ENCODE data around the gene CPA1.

The CPA1 gene

DNA sequence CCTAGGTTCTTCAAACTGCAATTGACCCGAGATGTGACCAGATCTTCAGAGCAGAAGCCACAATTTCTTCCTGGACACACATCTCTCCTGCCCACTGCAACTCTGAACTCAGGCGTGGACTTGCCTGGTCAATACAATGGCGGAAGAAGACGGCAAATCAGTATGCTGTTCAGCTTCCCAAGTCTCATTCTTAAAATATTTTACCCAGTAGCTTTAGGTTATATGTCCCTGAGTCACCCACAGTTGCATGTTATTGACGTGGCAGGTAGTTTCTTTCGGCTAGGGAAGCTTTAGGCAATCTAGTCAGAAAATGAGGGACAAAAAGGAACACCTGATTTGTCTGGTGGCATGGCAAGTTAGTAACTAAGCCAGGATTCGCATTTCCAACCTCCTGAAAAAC lies 38.0 kb downstream of the CPA1 start:
- Histone ChIP-seq H3K9me3 (ENCODE audit: control insufficient read depth in 2 of 2, low read length in 2 of 2) (no peaks in the 10 kb centered on the region), H3K4me3 (ENCODE audit: low read length in 2 of 2) (no peak overlapping the region), H3K27ac (ENCODE audit: low read length) (no peak overlapping the region), H3K9ac (ENCODE audit: low read length in 2 of 2) (no peak overlapping the region), H3K27me3 (ENCODE audit: control insufficient read depth in 1 of 2, insufficient read depth in 2 of 2, low read length in 2 of 2) (no peaks in the 10 kb centered on the region), H3K4me1 (ENCODE audit: control insufficient read depth, insufficient read depth, low read length) (no peaks in the 10 kb centered on the region), H3K36me3 (ENCODE audit: control insufficient read depth in 2 of 2, insufficient read depth in 2 of 2, low read length in 2 of 2) (no peaks in the 10 kb centered on the region)

DNA sequence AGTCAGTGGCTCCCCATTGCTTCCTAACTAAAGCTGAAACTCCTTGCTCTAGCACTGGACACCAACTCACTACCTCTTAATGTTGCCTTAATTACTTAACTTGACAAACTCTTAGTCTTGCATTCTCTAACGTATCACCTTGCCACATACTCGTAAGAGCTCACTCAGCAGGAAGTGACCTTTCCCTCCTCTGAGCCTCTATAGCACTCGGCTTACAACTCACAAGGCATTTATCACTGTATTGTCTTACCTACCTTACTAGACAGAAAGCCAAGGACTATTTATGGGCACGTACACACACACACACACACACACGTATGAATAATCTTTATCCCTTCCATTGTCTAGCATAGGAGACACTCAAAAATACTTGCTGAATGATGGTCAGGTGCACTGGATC lies 39.4 kb downstream of the CPA1 start:
- H3K9ac ChIP-seq (ENCODE audit: low read length in 2 of 2): no peak overlapping the region
- no peak overlapping the region for H3K27ac ChIP-seq (ENCODE audit: low read length)
- H3K4me3 ChIP-seq (ENCODE audit: low read length in 2 of 2): no peak overlapping the region
- no peaks in the 10 kb centered on the region for H3K9me3 ChIP-seq (ENCODE audit: control insufficient read depth in 2 of 2, low read length in 2 of 2)
- H3K36me3 ChIP-seq (ENCODE audit: control insufficient read depth in 2 of 2, insufficient read depth in 2 of 2, low read length in 2 of 2): no peaks in the 10 kb centered on the region
- no peaks in the 10 kb centered on the region for H3K4me1 ChIP-seq (ENCODE audit: control insufficient read depth, insufficient read depth, low read length)
- H3K27me3 ChIP-seq (ENCODE audit: control insufficient read depth in 1 of 2, insufficient read depth in 2 of 2, low read length in 2 of 2): no peaks in the 10 kb centered on the region

DNA sequence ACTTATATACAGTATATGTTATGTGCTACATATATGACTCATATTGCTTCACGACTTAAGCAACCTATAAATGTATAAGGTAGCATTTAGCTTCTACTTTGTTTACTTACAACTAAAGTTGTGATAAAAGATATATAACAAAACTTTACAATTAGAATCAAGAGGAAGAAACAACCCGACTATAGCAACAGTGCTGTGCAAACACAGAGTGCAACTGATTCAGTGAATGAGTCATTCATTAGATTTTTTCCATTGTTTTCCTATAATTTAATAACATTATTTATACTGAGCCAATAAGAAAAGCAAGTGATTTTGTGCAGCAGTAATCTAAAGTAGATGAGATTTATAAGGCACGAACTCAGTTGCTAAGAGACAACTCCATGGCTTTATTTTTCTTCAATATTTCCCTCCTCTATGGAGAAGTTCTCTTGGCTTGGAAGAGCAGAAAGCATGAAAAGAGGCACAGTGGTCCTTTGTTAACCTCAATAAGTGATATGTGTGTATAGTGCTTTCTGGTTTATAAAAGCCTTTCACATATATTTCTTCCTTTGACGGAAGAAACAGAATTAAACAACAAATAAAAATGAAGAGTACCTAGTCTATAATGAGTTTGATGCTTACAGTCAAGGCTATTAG lies 40.8 kb downstream of the CPA1 start:
- H3K9ac ChIP-seq (ENCODE audit: low read length in 2 of 2): no peak overlapping the region
- H3K4me3 ChIP-seq (ENCODE audit: low read length in 2 of 2): peak overlapping the region in 1 of 2 donors; percentile 1
- no peaks in the 10 kb centered on the region for H3K27me3 ChIP-seq (ENCODE audit: control insufficient read depth in 1 of 2, insufficient read depth in 2 of 2, low read length in 2 of 2)
- H3K4me1 ChIP-seq (ENCODE audit: control insufficient read depth, insufficient read depth, low read length): no peaks in the 10 kb centered on the region
- no peaks in the 10 kb centered on the region for H3K36me3 ChIP-seq (ENCODE audit: control insufficient read depth in 2 of 2, insufficient read depth in 2 of 2, low read length in 2 of 2)
- H3K9me3 ChIP-seq (ENCODE audit: control insufficient read depth in 2 of 2, low read length in 2 of 2): no peaks in the 10 kb centered on the region
- H3K27ac ChIP-seq (ENCODE audit: low read length): no peak overlapping the region

DNA sequence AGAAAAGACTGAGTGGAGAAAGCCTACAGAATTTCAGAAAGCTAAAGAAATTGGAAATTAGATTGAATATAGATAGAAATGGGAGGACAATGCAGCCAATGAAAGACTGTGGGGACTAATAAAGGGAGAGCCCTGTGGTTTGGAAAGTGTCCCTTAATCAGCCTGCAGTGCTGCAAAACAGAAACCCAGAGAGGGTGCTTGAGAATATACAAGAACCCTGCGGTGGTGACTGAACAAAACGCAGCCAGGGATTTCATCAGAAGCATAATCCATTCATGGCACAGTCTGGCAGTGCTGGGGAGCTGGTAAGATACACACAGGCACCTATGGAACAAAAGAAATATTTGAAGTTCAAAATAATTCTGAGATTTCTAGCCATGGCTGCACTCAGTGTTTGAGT lies 41.4 kb downstream of the CPA1 start:
- no peak overlapping the region for H3K4me3 ChIP-seq (ENCODE audit: low read length in 2 of 2)
- no peaks in the 10 kb centered on the region for H3K9me3 ChIP-seq (ENCODE audit: control insufficient read depth in 2 of 2, low read length in 2 of 2)
- H3K9ac ChIP-seq (ENCODE audit: low read length in 2 of 2): no peak overlapping the region
- H3K27ac ChIP-seq (ENCODE audit: low read length): no peak overlapping the region
- H3K27me3 ChIP-seq (ENCODE audit: control insufficient read depth in 1 of 2, insufficient read depth in 2 of 2, low read length in 2 of 2): no peaks in the 10 kb centered on the region
- H3K4me1 ChIP-seq (ENCODE audit: control insufficient read depth, insufficient read depth, low read length): no peaks in the 10 kb centered on the region
- H3K36me3 ChIP-seq (ENCODE audit: control insufficient read depth in 2 of 2, insufficient read depth in 2 of 2, low read length in 2 of 2): no peaks in the 10 kb centered on the region

DNA sequence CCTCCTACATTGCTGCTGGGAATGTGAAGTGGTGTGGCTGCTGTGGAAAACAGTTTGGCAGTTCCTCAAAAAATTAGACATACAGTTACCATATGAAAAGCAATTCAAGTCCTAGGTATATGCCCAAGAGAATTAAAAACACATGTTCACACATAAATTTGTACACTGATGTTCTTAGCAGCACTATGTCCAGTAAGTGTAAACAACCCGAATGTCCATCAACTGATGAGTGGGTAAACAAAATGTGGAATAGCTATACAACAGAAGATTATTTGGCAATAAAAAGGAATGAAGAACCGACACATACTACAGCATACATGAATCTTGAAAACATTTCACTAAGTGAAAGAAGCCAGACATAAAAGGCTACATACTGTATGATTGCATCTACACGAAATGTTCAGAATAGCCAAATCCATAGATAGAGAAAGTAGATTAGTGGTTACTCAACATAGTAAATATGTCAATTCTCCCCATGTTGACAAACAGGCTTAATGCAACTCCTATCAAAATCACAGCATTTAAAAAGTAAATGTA lies 43.3 kb downstream of the CPA1 start:
- no peaks in the 10 kb centered on the region for H3K27me3 ChIP-seq (ENCODE audit: control insufficient read depth in 1 of 2, insufficient read depth in 2 of 2, low read length in 2 of 2)
- no peak overlapping the region for H3K9ac ChIP-seq (ENCODE audit: low read length in 2 of 2)
- no peak overlapping the region for H3K27ac ChIP-seq (ENCODE audit: low read length)
- no peaks in the 10 kb centered on the region for H3K9me3 ChIP-seq (ENCODE audit: control insufficient read depth in 2 of 2, low read length in 2 of 2)
- H3K36me3 ChIP-seq (ENCODE audit: control insufficient read depth in 2 of 2, insufficient read depth in 2 of 2, low read length in 2 of 2): no peaks in the 10 kb centered on the region
- no peaks in the 10 kb centered on the region for H3K4me1 ChIP-seq (ENCODE audit: control insufficient read depth, insufficient read depth, low read length)
- H3K4me3 ChIP-seq (ENCODE audit: low read length in 2 of 2): no peak overlapping the region

DNA sequence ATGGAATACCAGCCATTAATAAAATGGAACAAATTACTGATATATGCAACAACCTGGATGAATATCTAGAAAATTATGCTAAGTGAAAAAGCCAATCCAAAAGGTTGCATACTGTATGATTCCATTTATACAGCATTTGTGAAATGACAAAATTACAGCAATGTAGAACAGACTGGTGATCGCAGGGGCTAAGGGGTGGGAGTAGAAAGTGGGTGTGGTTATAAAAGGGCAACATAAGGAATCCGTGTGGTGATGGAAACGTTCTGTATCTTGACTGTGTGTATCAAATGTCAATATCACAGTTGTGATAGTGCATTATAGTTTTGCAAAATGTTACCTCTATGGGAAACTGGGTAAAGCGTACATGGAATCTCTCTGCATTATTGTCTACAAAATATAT lies 45.5 kb downstream of the CPA1 start:
- Histone ChIP-seq H3K4me1 (ENCODE audit: control insufficient read depth, insufficient read depth, low read length) (peaks cover 4% of the 10 kb centered on the region), H3K27me3 (ENCODE audit: control insufficient read depth in 1 of 2, insufficient read depth in 2 of 2, low read length in 2 of 2) (no peaks in the 10 kb centered on the region), H3K4me3 (ENCODE audit: low read length in 2 of 2) (no peak overlapping the region), H3K9me3 (ENCODE audit: control insufficient read depth in 2 of 2, low read length in 2 of 2) (no peaks in the 10 kb centered on the region), H3K36me3 (ENCODE audit: control insufficient read depth in 2 of 2, insufficient read depth in 2 of 2, low read length in 2 of 2) (no peaks in the 10 kb centered on the region), H3K9ac (ENCODE audit: low read length in 2 of 2) (no peak overlapping the region), H3K27ac (ENCODE audit: low read length) (no peak overlapping the region)

DNA sequence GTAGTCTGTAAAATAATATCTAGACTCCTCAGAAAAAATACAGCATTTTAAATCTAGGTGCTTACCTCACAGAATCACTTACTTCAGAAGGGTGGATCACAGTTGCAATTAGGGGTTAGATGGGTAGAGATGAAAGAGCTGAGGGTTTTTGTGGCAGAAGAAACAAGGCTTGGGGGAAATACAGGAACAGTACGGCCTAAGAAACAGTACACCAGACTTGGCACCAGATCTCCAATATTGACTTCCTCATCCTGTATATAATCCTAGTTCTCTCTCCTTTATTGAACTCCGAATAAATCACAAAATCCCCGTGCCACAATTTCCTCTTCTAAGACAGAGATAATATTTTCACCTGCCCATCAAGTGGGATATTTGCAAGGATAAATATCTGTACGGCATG lies 46.3 kb downstream of the CPA1 start:
- Histone ChIP-seq H3K9ac (ENCODE audit: low read length in 2 of 2) (no peak overlapping the region), H3K4me3 (ENCODE audit: low read length in 2 of 2) (no peak overlapping the region), H3K4me1 (ENCODE audit: control insufficient read depth, insufficient read depth, low read length) (peaks cover 4% of the 10 kb centered on the region), H3K27me3 (ENCODE audit: control insufficient read depth in 1 of 2, insufficient read depth in 2 of 2, low read length in 2 of 2) (no peaks in the 10 kb centered on the region), H3K27ac (ENCODE audit: low read length) (no peak overlapping the region), H3K9me3 (ENCODE audit: control insufficient read depth in 2 of 2, low read length in 2 of 2) (no peaks in the 10 kb centered on the region), H3K36me3 (ENCODE audit: control insufficient read depth in 2 of 2, insufficient read depth in 2 of 2, low read length in 2 of 2) (no peaks in the 10 kb centered on the region)

DNA sequence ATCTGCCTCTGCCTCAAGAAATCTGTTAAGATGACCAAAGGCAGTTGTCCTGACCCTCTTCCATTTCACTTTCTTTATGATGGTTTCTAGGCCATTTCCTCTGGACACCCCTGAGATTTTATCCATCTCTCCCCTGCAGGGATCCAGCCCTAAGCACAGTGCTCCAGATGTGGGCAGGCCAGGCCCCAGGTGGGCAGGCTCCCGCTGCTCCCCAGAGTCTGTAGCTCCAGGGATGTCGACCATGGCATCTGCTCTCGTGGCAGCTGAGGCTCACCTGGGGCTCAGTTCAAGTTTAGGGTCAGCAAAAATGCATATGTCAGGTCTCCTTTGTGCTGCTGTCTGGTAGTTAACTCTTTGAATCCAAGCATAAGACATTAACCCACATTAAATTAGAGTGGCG lies 48.7 kb downstream of the CPA1 start:
- Histone ChIP-seq H3K4me3 (ENCODE audit: low read length in 2 of 2) (no peak overlapping the region), H3K9me3 (ENCODE audit: control insufficient read depth in 2 of 2, low read length in 2 of 2) (no peaks in the 10 kb centered on the region), H3K4me1 (ENCODE audit: control insufficient read depth, insufficient read depth, low read length) (peaks cover 6% of the 10 kb centered on the region), H3K27me3 (ENCODE audit: control insufficient read depth in 1 of 2, insufficient read depth in 2 of 2, low read length in 2 of 2) (no peaks in the 10 kb centered on the region), H3K27ac (ENCODE audit: low read length) (no peak overlapping the region), H3K36me3 (ENCODE audit: control insufficient read depth in 2 of 2, insufficient read depth in 2 of 2, low read length in 2 of 2) (no peaks in the 10 kb centered on the region), H3K9ac (ENCODE audit: low read length in 2 of 2) (no peak overlapping the region)

DNA sequence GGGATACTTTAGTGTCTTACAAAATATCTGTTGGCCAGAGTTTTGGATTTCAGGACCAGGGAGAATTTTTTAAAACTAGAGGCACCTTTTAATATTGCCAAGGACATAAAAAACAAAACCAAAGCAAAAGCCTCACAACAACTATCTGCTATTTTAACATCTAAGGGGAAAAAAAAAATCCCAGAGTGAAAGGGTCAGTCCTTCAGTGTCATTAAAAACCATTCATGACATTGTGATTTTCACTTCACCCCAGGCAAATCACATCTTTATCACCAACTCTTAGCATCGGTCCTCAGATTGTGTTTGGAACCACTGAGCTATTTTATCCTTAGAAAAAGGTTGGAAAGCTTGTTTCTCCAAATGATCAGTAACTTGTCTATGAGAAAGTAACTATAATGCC lies 49.8 kb downstream of the CPA1 start:
- no peak overlapping the region for H3K4me3 ChIP-seq (ENCODE audit: low read length in 2 of 2)
- peaks cover 6% of the 10 kb centered on the region for H3K4me1 ChIP-seq (ENCODE audit: control insufficient read depth, insufficient read depth, low read length)
- no peak overlapping the region for H3K9ac ChIP-seq (ENCODE audit: low read length in 2 of 2)
- H3K36me3 ChIP-seq (ENCODE audit: control insufficient read depth in 2 of 2, insufficient read depth in 2 of 2, low read length in 2 of 2): no peaks in the 10 kb centered on the region
- H3K27me3 ChIP-seq (ENCODE audit: control insufficient read depth in 1 of 2, insufficient read depth in 2 of 2, low read length in 2 of 2): no peaks in the 10 kb centered on the region
- no peaks in the 10 kb centered on the region for H3K9me3 ChIP-seq (ENCODE audit: control insufficient read depth in 2 of 2, low read length in 2 of 2)
- H3K27ac ChIP-seq (ENCODE audit: low read length): no peak overlapping the region

DNA sequence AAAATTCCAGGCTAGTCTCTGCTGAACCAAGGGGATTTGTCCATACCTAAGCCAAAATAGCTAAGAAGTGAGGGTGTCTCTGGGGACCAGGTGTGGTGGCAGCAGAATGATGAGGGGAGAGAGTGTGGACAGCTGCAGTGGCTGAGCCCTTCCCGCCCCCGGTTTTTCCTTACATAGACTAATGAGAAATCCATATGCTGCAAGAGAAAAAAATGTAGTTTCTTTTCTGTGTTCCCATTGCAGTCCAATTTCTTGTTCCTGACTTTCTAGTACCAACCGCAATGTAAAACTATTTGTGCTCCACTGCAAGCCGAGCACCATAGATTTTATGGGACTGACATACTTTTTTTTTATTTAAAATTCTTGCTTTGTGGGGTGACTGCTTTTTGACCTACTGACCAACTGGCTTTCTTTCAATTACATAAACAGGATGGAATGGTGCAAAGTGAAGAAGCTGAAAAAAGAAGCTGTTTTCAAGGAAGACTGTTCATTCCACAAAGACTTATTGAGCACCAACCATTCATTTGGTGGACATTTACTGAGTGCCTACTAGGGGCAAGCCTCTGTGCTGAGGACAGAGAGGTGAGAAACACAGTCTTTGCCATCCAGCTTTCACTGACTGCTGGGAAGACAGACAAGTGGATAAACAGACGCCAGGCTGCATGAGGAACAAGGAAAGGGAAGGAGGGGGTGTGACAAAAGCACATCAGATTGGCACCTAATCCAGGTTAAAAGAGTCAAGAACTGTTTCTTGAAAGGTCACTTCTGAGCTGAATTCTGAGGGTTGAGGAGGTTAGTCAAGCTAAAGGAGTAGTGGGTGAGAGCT lies 50.8 kb downstream of the CPA1 start:
- H3K4me1 ChIP-seq (ENCODE audit: control insufficient read depth, insufficient read depth, low read length): peaks cover 6% of the 10 kb centered on the region
- H3K27ac ChIP-seq (ENCODE audit: low read length): no peak overlapping the region
- H3K4me3 ChIP-seq (ENCODE audit: low read length in 2 of 2): peak overlapping the region in 1 of 2 donors; percentile 16
- no peaks in the 10 kb centered on the region for H3K27me3 ChIP-seq (ENCODE audit: control insufficient read depth in 1 of 2, insufficient read depth in 2 of 2, low read length in 2 of 2)
- no peak overlapping the region for H3K9ac ChIP-seq (ENCODE audit: low read length in 2 of 2)
- no peaks in the 10 kb centered on the region for H3K9me3 ChIP-seq (ENCODE audit: control insufficient read depth in 2 of 2, low read length in 2 of 2)
- no peaks in the 10 kb centered on the region for H3K36me3 ChIP-seq (ENCODE audit: control insufficient read depth in 2 of 2, insufficient read depth in 2 of 2, low read length in 2 of 2)

DNA sequence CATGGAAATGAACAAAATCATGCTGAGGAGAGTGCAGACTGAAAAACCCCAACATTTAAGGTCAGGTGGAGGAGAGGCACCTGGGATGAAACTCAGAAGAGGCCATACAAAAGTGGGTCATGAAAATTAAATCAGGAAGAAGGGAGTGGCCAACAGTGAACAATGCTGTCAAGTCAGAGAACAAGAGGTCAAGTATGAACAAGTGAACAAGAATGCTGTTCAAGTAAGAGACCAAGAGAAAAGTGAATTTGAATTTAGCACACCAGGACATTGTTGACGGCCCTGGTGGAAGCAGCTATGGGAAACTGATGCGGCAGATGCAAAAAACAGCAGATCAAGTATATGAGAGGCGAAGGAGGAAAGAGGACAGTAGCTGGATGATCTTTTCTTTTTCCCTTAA lies 52.6 kb downstream of the CPA1 start:
- no peak overlapping the region for H3K27ac ChIP-seq (ENCODE audit: low read length)
- H3K4me3 ChIP-seq (ENCODE audit: low read length in 2 of 2): no peak overlapping the region
- no peak overlapping the region for H3K9ac ChIP-seq (ENCODE audit: low read length in 2 of 2)
- H3K9me3 ChIP-seq (ENCODE audit: control insufficient read depth in 2 of 2, low read length in 2 of 2): no peaks in the 10 kb centered on the region
- no peaks in the 10 kb centered on the region for H3K36me3 ChIP-seq (ENCODE audit: control insufficient read depth in 2 of 2, insufficient read depth in 2 of 2, low read length in 2 of 2)
- H3K27me3 ChIP-seq (ENCODE audit: control insufficient read depth in 1 of 2, insufficient read depth in 2 of 2, low read length in 2 of 2): no peaks in the 10 kb centered on the region
- peaks cover 6% of the 10 kb centered on the region for H3K4me1 ChIP-seq (ENCODE audit: control insufficient read depth, insufficient read depth, low read length)

All from stomach smooth muscle (tissue), 2 donors.